A549 treated with dexamethasone at 1 μM for 4 hours (cell line): Measurements from ENCODE around the gene PHLDA3. TPM values are rescaled to one million over a fixed set of nuclear protein-coding genes. Genes with fewer than 3 reads are reported as not detected.

Source experiments
- total RNA-seq: library from RNA; stranded (reverse); fragments of 200-300 nt; extraction: Qiagen RNA extraction; gene quantifications from 5 replicates; pipeline ENCODE4 v1.2.3, GENCODE V29; 2022

PHLDA3 gene
- 87.4 to 145 TPM (median 125 TPM) in 5 replicates for total RNA-seq

GRCh38 chr1:201468844-201469644 is at the start of gene PHLDA3:
Gene PHLDA3, minus strand, starts transcription at chr1:201469188. Its CDS starts 402 bp downstream, at chr1:201468786.

GRCh38 chr1:201506557-201507359 is 37.8 kb upstream of the PHLDA3 start, which contains the start of gene CSRP1:
Gene CSRP1, minus strand, starts transcription at chr1:201507123. Its CDS starts 10,820 bp downstream, at chr1:201496303.

Other genes starting within 250 kb of the PHLDA3 start
- 0.01 to 0.08 TPM (median 0.05 TPM) in 5 replicates for gene PKP1, start 185.7 kb downstream of the PHLDA3 start, total RNA-seq
- gene TNNT2, start 91.5 kb downstream of the PHLDA3 start, total RNA-seq, result 0.22 to 0.67 TPM (median 0.26 TPM) in 5 replicates
- 0.90 to 2.2 TPM (median 1.4 TPM) in 5 replicates for gene LAD1, start 69.9 kb downstream of the PHLDA3 start, total RNA-seq
- gene TNNI1, start 47.5 kb downstream of the PHLDA3 start, total RNA-seq, result not detected in 5 replicates
- 374 to 534 TPM (median 386 TPM) in 5 replicates for gene CSRP1, start 37.9 kb upstream of the PHLDA3 start, total RNA-seq
- 4.3 to 9.1 TPM (median 8.3 TPM) in 5 replicates for gene NAV1, start 69.9 kb upstream of the PHLDA3 start, total RNA-seq